Parathyroid adenoma (tissue), 2 donors: Measurements from ENCODE around the gene USP4.

Source experiments
- H2AFZ ChIP-seq: fragments of 300-600 bp; sonication (generic); one replicate; pipeline ENCODE4 v1.7.0; 2017; ENCODE audit warnings: antibody characterized with exemption, mild to moderate bottlenecking
- H3K27ac ChIP-seq: fragments of 300-600 bp; sonication (generic); one replicate; pipeline ENCODE4 v1.7.0; 2017
- H3K27me3 ChIP-seq: fragments of 300-600 bp; sonication (generic); one replicate; pipeline ENCODE4 v1.7.0; 2017; ENCODE audit warnings: low read length; ENCODE audit not compliant: control insufficient read depth, insufficient read depth
- H3K36me3 ChIP-seq: fragments of 300-600 bp; sonication (generic); one replicate; pipeline ENCODE4 v1.7.0; 2017; ENCODE audit warnings: low read length; ENCODE audit not compliant: control insufficient read depth, insufficient read depth
- H3K4me1 ChIP-seq: fragments of 300-600 bp; sonication (generic); one replicate; pipeline ENCODE4 v1.7.0; 2017; ENCODE audit warnings: control low read depth
- H3K4me2 ChIP-seq: fragments of 300-600 bp; sonication (generic); one replicate; pipeline ENCODE4 v1.7.0; 2017; ENCODE audit warnings: low read length
- H3K4me3 ChIP-seq: fragments of 300-600 bp; sonication (generic); one replicate; pipeline ENCODE4 v1.7.0; 2017; ENCODE audit warnings: low read depth, low read length
- H3K79me2 ChIP-seq: fragments of 300-600 bp; sonication (generic); one replicate; pipeline ENCODE4 v1.7.0; 2017; ENCODE audit warnings: control low read depth
- H3K9ac ChIP-seq: fragments of 300-600 bp; sonication (generic); one replicate; pipeline ENCODE4 v1.7.0; 2017; ENCODE audit warnings: mild to moderate bottlenecking
- H3K9me3 ChIP-seq: fragments of 300-600 bp; sonication (generic); one replicate; pipeline ENCODE4 v1.7.0; 2017; ENCODE audit warnings: low read length; ENCODE audit not compliant: control insufficient read depth
- TF ChIP-seq, protein P1 (sequence below): fragments of 300-600 bp; sonication (generic); IDR thresholded peaks from one replicate; pipeline ENCODE4 v1.7.0; 2017; ENCODE audit warnings: antibody characterized with exemption, mild to moderate bottlenecking
- donor health status: primary hyperparathyroidism.

Gene USP4, protein sequence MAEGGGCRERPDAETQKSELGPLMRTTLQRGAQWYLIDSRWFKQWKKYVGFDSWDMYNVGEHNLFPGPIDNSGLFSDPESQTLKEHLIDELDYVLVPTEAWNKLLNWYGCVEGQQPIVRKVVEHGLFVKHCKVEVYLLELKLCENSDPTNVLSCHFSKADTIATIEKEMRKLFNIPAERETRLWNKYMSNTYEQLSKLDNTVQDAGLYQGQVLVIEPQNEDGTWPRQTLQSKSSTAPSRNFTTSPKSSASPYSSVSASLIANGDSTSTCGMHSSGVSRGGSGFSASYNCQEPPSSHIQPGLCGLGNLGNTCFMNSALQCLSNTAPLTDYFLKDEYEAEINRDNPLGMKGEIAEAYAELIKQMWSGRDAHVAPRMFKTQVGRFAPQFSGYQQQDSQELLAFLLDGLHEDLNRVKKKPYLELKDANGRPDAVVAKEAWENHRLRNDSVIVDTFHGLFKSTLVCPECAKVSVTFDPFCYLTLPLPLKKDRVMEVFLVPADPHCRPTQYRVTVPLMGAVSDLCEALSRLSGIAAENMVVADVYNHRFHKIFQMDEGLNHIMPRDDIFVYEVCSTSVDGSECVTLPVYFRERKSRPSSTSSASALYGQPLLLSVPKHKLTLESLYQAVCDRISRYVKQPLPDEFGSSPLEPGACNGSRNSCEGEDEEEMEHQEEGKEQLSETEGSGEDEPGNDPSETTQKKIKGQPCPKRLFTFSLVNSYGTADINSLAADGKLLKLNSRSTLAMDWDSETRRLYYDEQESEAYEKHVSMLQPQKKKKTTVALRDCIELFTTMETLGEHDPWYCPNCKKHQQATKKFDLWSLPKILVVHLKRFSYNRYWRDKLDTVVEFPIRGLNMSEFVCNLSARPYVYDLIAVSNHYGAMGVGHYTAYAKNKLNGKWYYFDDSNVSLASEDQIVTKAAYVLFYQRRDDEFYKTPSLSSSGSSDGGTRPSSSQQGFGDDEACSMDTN

DNA sequence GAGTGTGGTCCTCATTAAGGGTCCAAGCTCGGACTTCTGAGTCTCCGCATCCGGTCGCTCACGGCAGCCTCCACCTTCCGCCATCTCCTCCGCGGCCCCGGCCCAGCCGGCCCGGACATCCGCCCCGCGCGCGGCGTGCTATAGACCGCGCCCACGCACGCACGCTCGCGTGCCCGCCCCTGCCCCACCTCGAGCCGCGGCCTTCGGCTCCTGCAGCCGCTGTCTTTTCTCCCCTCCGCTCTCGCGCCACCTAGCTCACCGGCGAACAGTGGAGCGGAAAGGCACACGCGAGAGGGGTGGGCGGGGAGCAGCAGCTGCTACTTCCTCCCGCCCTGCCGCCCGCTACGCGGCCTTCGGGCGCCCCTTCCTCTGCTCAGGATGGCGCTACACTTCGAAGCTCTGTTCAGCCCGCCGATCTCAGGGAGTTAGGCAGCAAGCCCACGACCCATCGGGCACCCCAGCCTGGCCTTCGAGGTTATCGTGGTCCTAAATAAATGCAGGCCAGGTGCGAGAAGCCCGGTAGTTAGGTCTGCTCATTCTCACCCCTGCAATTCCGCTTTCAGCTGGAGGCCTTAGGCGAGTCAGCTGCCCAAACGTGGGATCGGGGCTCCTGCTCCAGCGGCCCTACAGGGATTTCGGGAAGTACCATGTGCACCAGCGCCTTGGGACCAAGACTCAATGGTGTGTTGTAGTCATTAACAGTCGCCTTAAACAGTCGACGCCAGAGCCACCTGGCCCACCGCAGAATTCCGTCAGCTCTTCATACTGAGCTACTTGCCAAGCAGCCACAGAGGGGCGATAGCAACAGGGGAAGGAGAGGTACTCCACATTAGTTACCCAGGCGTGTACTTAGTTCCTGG is at the start of gene USP4:
USP4 (minus strand) TSS at position 113 of the 860 bp plus-strand sequence; CDS start at position 84, 29 bp downstream.
- Histone ChIP-seq H3K79me2 (peaks cover 25% of the 10 kb centered on the region), H3K4me3 (peak within 1 kb of the TSS; percentile 77), H3K4me2 (peak within 1 kb of the TSS; percentile 92), H3K4me1 (peaks cover 6% of the 10 kb centered on the region), H2AFZ (peak within 1 kb of the TSS; percentile 99), H3K9me3 (no peaks in the 10 kb centered on the region), H3K9ac (peak within 1 kb of the TSS; percentile 74), H3K27me3 (no peaks in the 10 kb centered on the region), H3K36me3 (no peaks in the 10 kb centered on the region), H3K27ac (peak within 1 kb of the TSS; percentile 91)
- TF ChIP-seq, protein P1, sequence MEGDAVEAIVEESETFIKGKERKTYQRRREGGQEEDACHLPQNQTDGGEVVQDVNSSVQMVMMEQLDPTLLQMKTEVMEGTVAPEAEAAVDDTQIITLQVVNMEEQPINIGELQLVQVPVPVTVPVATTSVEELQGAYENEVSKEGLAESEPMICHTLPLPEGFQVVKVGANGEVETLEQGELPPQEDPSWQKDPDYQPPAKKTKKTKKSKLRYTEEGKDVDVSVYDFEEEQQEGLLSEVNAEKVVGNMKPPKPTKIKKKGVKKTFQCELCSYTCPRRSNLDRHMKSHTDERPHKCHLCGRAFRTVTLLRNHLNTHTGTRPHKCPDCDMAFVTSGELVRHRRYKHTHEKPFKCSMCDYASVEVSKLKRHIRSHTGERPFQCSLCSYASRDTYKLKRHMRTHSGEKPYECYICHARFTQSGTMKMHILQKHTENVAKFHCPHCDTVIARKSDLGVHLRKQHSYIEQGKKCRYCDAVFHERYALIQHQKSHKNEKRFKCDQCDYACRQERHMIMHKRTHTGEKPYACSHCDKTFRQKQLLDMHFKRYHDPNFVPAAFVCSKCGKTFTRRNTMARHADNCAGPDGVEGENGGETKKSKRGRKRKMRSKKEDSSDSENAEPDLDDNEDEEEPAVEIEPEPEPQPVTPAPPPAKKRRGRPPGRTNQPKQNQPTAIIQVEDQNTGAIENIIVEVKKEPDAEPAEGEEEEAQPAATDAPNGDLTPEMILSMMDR: peak; percentile 3

DNA sequence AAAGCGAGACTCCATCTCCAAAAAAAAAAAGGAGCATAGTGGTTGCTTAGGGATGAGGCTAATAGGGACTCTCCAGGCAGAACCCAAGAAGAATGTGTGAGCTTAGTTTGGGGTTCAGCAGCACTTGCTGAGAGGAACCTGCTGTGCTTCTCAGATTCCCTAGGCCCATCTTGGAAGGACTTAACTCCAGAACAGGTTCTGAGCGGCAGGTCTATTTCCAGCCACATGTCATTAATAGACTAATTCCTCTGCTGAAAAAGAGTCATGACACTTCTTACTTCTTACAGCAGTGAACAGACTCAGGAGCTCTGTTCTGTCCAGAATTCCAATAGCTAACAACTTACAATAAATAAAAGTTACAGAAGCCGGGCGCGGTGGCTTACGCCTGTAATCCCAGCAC is 49.4 kb upstream of the USP4 start:
- no peak overlapping the region for H3K27ac ChIP-seq
- H3K27me3 ChIP-seq: no peaks in the 10 kb centered on the region
- H2AFZ ChIP-seq: no peak overlapping the region
- no peak overlapping the region for H3K4me2 ChIP-seq
- peaks cover 90% of the 10 kb centered on the region for H3K79me2 ChIP-seq
- no peak overlapping the region for H3K4me3 ChIP-seq
- no peaks in the 10 kb centered on the region for H3K4me1 ChIP-seq
- TF ChIP-seq, protein P1: no peak
- H3K9me3 ChIP-seq: no peaks in the 10 kb centered on the region
- H3K9ac ChIP-seq: no peak overlapping the region
- H3K36me3 ChIP-seq: no peaks in the 10 kb centered on the region

DNA sequence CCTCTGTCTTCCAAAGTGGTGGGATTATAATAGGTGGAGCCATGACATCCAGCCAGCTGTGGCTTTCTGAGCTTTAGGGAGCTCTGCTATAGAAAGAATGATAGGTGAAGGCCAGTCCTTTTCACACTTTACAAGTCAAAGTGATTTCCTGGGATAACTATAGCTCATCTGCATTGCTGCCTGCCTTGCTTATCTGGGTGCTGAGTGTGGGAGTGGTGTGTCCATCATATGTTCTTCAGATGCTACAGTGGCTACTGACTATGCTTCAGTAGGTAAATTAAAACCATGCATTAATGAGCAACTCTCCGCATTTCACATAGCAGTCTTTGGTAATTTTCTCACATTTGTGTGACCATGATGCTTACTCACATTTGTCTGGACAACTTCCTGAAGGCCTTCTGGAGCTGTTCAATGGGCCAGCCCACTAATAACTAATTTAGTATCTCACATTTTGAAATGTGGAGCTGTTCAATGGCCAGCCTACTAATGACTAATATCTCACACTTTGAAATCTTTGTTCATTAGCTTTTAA is 48.5 kb upstream of the USP4 start:
- no peaks in the 10 kb centered on the region for H3K27me3 ChIP-seq
- peaks cover 92% of the 10 kb centered on the region for H3K79me2 ChIP-seq
- H3K4me3 ChIP-seq: no peak overlapping the region
- no peak overlapping the region for H3K9ac ChIP-seq
- no peaks in the 10 kb centered on the region for H3K9me3 ChIP-seq
- H3K36me3 ChIP-seq: no peaks in the 10 kb centered on the region
- no peak overlapping the region for H3K4me2 ChIP-seq
- no peak overlapping the region for H3K27ac ChIP-seq
- no peak overlapping the region for H2AFZ ChIP-seq
- H3K4me1 ChIP-seq: no peaks in the 10 kb centered on the region
- TF ChIP-seq, protein P1: no peak

DNA sequence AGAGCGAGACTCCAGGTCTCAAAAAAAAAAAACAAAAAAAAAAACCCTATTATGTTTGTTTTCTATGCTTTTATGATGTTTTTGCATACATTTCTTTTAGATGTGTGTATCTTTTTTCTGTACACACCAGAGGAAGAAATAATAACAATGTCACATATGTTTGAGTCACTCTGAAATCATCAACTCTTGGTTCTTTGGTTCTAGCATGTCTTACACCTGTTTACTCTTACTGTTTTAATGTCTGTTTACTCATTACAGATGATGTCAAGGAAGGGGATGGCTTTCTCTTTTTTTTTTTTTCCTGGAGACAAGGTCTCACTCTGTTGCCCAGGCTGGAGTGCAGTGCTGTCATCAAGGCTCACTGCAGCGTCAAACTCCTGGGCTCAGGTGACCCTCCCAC is 47.9 kb upstream of the USP4 start:
- Histone ChIP-seq H3K4me2 (no peak overlapping the region), H2AFZ (no peak overlapping the region), H3K36me3 (no peaks in the 10 kb centered on the region), H3K27me3 (no peaks in the 10 kb centered on the region), H3K9me3 (no peaks in the 10 kb centered on the region), H3K27ac (no peak overlapping the region), H3K4me3 (no peak overlapping the region), H3K9ac (no peak overlapping the region), H3K4me1 (no peaks in the 10 kb centered on the region), H3K79me2 (peaks cover 90% of the 10 kb centered on the region)
- TF ChIP-seq, protein P1: no peak
